Lower lobe of right lung (tissue), 2 donors: Measurements from ENCODE around the gene IGSF6. TPM values are rescaled to one million over a fixed set of nuclear protein-coding genes. Genes with fewer than 3 reads are reported as not detected.
"Not testable (repeated sequence)": the region's sequence is repeated elsewhere in the genome, so short reads cannot be mapped to it uniquely, and the experiment has no call there.

ENCODE experiments used
- ATAC-seq, 2 donors: fragments of 200-7000 bp; cut with Tn5 transposase; one replicate each; pipeline ENCODE4 v1.9.1; 2020 to 2022; ENCODE audit warnings: mild to moderate bottlenecking in 2 of 2, moderate library complexity in 2 of 2
- DNase-seq: peaks from one replicate; pipeline ENCODE4 v3.0.0-alpha.2; 2020
- H3K27ac ChIP-seq: fragments of 200-600 bp; one replicate; pipeline ENCODE4 v1.8.0; 2022
- H3K27me3 ChIP-seq: fragments of 200-600 bp; one replicate; pipeline ENCODE4 v1.8.0; 2022; ENCODE audit warnings: low read depth
- H3K36me3 ChIP-seq: fragments of 200-600 bp; one replicate; pipeline ENCODE4 v1.8.0; 2022; ENCODE audit warnings: mild to moderate bottlenecking
- H3K4me1 ChIP-seq: fragments of 200-600 bp; one replicate; pipeline ENCODE4 v1.8.0; 2022
- H3K4me3 ChIP-seq: fragments of 200-600 bp; one replicate; pipeline ENCODE4 v1.8.0; 2022; ENCODE audit warnings: mild to moderate bottlenecking
- H3K9me3 ChIP-seq: fragments of 200-600 bp; one replicate; pipeline ENCODE4 v1.8.0; 2022
- intact Hi-C: fragments of 100-400 bp; cut with DNase I; formaldehyde crosslinking; loops from one replicate; pipeline ENCODE4 v1.11.0; 2022
- long read RNA-seq: library from polyadenylated mRNA; unstranded; transcript quantifications from one replicate; pipeline ENCODE4 v2.0.0, GENCODE V29; 2021
- total RNA-seq: library from RNA; stranded (reverse); fragmentation: NEBNext Ultra II Directional; extraction: Animal tissue kit (Norgen Biotek cat#: 25700); gene quantifications from one replicate; pipeline ENCODE4 v1.2.1, GENCODE V29; 2021
- TF ChIP-seq, protein P1 (sequence below): fragments of 200-600 bp; IDR thresholded peaks from one replicate; pipeline ENCODE4 v1.8.0; 2022; ENCODE audit warnings: antibody characterized with exemption, mild to moderate bottlenecking
- donor health status: DM: no; HTN: yes; CAD: no; lungs with severe emphysema.

IGSF6 gene, protein sequence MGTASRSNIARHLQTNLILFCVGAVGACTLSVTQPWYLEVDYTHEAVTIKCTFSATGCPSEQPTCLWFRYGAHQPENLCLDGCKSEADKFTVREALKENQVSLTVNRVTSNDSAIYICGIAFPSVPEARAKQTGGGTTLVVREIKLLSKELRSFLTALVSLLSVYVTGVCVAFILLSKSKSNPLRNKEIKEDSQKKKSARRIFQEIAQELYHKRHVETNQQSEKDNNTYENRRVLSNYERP
- total RNA-seq: 103 TPM
- long read RNA-seq, transcript IGSF6-201 (6 exons, 2,785 nt): major isoform, 37 of 56 reads
- long read RNA-seq, partial matches to known transcripts: 12 of 56 reads
- long read RNA-seq, other reads (novel, unspliced or antisense): 7 of 56 reads

DNA sequence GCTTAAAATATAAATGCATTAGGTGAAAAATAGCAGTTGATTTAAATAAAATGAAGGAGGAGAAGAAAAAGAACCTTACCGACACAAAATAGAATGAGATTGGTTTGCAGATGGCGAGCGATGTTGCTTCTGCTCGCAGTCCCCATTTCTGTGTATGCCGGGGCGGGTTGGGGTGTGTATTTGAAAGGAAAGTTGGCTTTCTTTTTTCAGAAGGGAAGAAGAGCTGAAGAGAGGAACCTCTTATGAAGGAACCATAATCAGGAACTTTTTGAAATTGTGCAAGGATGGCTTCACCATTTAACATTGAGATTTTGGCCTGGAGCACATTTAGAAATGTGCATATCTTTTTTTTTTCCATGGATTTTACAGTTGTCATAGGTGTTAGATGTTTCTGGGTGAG is at the start of gene IGSF6:
IGSF6 (minus strand) TSS at position 156 of the 400 bp plus-strand sequence; CDS start at position 146, 10 bp downstream.
- H3K9me3 ChIP-seq: no peaks in the 10 kb centered on the region
- H3K4me3 ChIP-seq: peak within 1 kb of the TSS; percentile 38
- ATAC-seq: peak in 1 of 2 donors; percentile 42
- intact Hi-C loops: no loop called here
- TF ChIP-seq, protein P1, sequence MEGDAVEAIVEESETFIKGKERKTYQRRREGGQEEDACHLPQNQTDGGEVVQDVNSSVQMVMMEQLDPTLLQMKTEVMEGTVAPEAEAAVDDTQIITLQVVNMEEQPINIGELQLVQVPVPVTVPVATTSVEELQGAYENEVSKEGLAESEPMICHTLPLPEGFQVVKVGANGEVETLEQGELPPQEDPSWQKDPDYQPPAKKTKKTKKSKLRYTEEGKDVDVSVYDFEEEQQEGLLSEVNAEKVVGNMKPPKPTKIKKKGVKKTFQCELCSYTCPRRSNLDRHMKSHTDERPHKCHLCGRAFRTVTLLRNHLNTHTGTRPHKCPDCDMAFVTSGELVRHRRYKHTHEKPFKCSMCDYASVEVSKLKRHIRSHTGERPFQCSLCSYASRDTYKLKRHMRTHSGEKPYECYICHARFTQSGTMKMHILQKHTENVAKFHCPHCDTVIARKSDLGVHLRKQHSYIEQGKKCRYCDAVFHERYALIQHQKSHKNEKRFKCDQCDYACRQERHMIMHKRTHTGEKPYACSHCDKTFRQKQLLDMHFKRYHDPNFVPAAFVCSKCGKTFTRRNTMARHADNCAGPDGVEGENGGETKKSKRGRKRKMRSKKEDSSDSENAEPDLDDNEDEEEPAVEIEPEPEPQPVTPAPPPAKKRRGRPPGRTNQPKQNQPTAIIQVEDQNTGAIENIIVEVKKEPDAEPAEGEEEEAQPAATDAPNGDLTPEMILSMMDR: no peak
- DNase-seq: peak; percentile 58
- H3K27me3 ChIP-seq: no peaks in the 10 kb centered on the region
- H3K4me1 ChIP-seq: peaks cover 34% of the 10 kb centered on the region
- H3K27ac ChIP-seq: peak within 1 kb of the TSS; percentile 42
- peaks cover 29% of the 10 kb centered on the region for H3K36me3 ChIP-seq

DNA sequence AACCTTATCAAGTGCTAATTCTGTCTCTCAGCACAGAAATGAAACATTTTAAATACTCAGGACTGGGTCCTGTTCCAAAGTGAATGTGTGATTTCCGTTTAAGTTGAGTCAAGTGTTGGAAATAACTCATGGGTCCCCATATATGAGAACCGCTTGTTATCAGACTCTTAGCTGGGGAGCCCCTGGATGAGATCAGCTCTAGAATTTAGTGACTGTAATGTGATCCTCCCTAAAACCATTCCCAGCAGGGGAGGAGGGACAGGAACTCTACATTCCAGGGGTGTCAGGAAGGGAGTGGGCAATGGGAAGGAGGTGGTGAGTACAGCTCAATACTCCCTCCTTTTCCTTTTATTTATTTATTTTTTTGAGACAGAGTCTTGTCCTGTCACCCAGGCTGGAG is 48.9 kb upstream of the IGSF6 start:
- no peaks in the 10 kb centered on the region for H3K27me3 ChIP-seq
- H3K9me3 ChIP-seq: no peaks in the 10 kb centered on the region
- H3K27ac ChIP-seq: no peak overlapping the region
- DNase-seq: no peak
- TF ChIP-seq, protein P1: no peak
- H3K36me3 ChIP-seq: no peaks in the 10 kb centered on the region
- no peak overlapping the region for H3K4me3 ChIP-seq
- no peak for ATAC-seq
- H3K4me1 ChIP-seq: no peaks in the 10 kb centered on the region
- intact Hi-C loops: no loop called here

DNA sequence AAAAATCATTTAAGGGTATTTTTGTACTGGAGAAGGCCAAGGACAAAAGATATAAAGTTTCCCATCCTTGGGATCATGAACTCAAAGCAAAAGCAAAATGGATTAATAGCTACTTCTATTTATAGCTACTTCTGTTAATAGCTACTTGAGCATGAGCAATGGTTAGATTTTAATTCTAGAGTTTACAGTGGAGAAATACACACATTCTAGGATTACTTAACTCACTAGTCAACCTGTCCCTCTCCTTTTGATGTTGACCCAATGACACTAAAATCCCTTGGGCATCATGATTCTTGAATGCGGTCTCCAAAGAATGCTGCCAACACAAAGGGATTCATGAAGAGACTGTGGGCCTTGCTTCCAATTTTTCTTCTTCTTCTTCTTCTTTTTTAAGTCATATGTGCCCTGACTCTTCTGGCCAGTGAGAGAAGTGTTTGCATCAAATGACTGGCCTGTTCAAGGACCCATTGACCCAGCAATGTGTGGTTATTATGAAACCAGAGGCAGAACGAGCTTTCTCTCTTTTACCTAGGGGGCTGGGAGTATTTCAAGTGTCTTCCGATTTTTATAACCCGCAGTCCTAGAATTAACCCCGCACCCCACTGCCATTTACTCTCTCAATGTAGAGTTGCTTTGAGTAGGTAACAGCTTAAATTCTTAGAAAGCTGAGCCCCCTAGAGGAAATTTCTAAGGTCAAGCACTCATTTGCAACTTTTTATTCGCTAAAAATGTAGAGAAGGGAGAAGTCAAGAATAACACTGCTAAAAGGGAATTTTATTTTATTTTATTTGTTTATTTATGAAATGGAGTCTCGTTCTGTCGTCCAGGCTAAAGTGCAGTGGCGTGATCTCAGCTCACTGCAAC is 46.0 kb upstream of the IGSF6 start:
- H3K36me3 ChIP-seq: no peaks in the 10 kb centered on the region
- H3K9me3 ChIP-seq: no peaks in the 10 kb centered on the region
- intact Hi-C loops: no loop called here
- H3K4me3 ChIP-seq: no peak overlapping the region
- no peaks in the 10 kb centered on the region for H3K27me3 ChIP-seq
- H3K4me1 ChIP-seq: no peaks in the 10 kb centered on the region
- TF ChIP-seq, protein P1: no peak
- no peak overlapping the region for H3K27ac ChIP-seq
- ATAC-seq (peak in 1 of 2 donors; percentile 74), DNase-seq (no peak)

DNA sequence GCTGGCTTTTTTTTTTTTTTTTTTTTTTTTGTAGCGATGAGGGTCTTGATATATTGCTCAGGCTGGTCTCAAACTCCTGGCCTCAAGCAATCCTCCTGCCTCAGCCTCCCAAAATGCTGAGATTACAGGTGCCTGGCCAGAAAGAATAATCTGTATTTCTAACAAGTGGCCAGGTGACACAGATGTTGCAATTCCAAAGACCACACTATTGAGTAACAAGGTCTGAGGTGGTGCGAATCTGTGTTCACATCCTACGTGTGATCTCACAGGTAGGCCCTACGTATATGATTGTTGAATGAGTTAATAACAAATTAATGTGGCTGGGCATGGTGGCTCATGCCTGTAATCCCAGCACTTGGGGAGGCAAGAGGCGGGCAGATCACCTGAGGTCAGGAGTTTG is 44.6 kb upstream of the IGSF6 start:
- no peak overlapping the region for H3K27ac ChIP-seq
- no peak for DNase-seq
- no peak for ATAC-seq
- H3K4me1 ChIP-seq: no peaks in the 10 kb centered on the region
- TF ChIP-seq, protein P1: no peak
- H3K4me3 ChIP-seq: no peak overlapping the region
- no peaks in the 10 kb centered on the region for H3K27me3 ChIP-seq
- H3K9me3 ChIP-seq: no peaks in the 10 kb centered on the region
- intact Hi-C loops: no loop called here
- no peaks in the 10 kb centered on the region for H3K36me3 ChIP-seq

DNA sequence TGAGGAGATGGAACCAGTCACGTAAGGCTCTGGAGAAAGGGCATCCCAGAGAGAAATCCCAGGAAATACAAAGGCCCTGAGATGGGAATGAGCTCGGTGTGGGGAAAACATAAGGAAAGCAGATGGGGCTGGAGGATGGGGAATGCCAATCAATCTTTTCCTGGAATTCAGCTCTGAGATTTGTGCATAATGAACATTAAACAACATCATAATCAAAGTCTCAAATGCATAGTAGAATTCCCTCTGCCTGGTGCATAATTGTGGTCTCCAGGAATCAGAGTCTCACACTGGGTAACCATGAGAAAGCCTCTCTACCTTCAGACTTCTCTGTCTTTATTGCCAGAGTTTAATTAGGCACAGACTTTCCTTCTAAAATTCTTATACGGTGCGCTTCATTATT is 42.2 kb upstream of the IGSF6 start:
- ATAC-seq (no peak), DNase-seq (no peak)
- TF ChIP-seq, protein P1: no peak
- H3K27ac ChIP-seq: no peak overlapping the region
- no peak overlapping the region for H3K4me3 ChIP-seq
- no peaks in the 10 kb centered on the region for H3K36me3 ChIP-seq
- no peaks in the 10 kb centered on the region for H3K9me3 ChIP-seq
- intact Hi-C loops: no loop called here
- H3K27me3 ChIP-seq: no peaks in the 10 kb centered on the region
- no peaks in the 10 kb centered on the region for H3K4me1 ChIP-seq

DNA sequence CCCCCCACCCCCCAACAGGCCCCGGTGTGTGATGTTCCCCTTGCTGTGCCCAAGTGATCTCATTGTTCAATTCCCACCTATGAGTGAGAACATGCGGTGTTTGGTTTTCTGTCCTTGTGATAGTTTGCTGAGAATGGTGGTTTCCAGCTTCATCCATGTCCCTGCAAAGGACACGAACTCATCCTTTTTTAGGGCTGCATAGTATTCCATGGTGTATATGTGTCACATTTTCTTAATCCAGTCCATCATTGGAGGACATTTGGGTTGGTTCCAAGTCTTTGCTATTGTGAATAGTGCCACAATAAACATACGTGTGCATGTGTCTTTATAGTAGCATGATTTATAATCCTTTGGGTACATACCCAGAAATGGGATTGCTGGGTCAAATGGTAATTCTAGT is 38.6 kb upstream of the IGSF6 start:
- H3K9me3 ChIP-seq, intact Hi-C loops, H3K27me3 ChIP-seq, H3K4me1 ChIP-seq, ATAC-seq, DNase-seq, H3K27ac ChIP-seq, H3K4me3 ChIP-seq, H3K36me3 ChIP-seq: not testable (repeated sequence)
